Mesothelial cell of epicardium (in vitro differentiated cells): ENCODE data around the gene KRTAP10-3. TPM values are rescaled to one million over a fixed set of nuclear protein-coding genes. Genes with fewer than 3 reads are reported as not detected.

Experiments used
- DNase-seq, 2 experiments: peaks; one replicate each; pipeline ENCODE4 v3.0.0; 2021; ENCODE audit warnings: low spot score in 2 of 2; ENCODE audit not compliant: unreplicated experiment in 2 of 2
- H3K27ac Mint-ChIP-seq: 2 replicates; pipeline ENCODE4 v1.8.0; 2021; ENCODE audit warnings: mixed read lengths
- H3K27me3 Mint-ChIP-seq: 2 replicates; pipeline ENCODE4 v1.8.0; 2021; ENCODE audit warnings: low read depth, mixed read lengths
- H3K36me3 Mint-ChIP-seq: 2 replicates; pipeline ENCODE4 v1.8.0; 2021; ENCODE audit warnings: mixed read lengths
- H3K4me1 Mint-ChIP-seq: 2 replicates; pipeline ENCODE4 v1.8.0; 2021; ENCODE audit warnings: mixed read lengths
- H3K4me3 Mint-ChIP-seq: 2 replicates; pipeline ENCODE4 v1.8.0; 2021; ENCODE audit warnings: mild to moderate bottlenecking, moderate library complexity, mixed read lengths
- H3K9me3 Mint-ChIP-seq: 2 replicates; pipeline ENCODE4 v1.8.0; 2021; ENCODE audit warnings: mixed read lengths
- CTCF ChIP-seq: fragments of 200-600 bp; sonication (generic); IDR thresholded peaks from one replicate; pipeline ENCODE4 v1.5.0; 2021; ENCODE audit warnings: antibody characterized with exemption; ENCODE audit not compliant: unreplicated experiment
- total RNA-seq: library from RNA; stranded (reverse); gene quantifications from 3 replicates; pipeline ENCODE4 v1.2.1, GENCODE V29; 2021

Gene KRTAP10-3
- total RNA-seq, 1 donor from 2014 or later: not detected

GRCh38 chr21:44514746-44515358, 43.7 kb downstream of the KRTAP10-3 start:
- no peak for DNase-seq
- no peak overlapping the region for H3K4me3 Mint-ChIP-seq
- no peaks in the 10 kb centered on the region for H3K27me3 Mint-ChIP-seq
- no peak for TF ChIP-seq CTCF
- no peaks in the 10 kb centered on the region for H3K4me1 Mint-ChIP-seq
- no peak overlapping the region for H3K27ac Mint-ChIP-seq
- no peaks in the 10 kb centered on the region for H3K9me3 Mint-ChIP-seq
- peaks cover 5% of the 10 kb centered on the region for H3K36me3 Mint-ChIP-seq

- Mint-ChIP-seq H3K27me3 (no peaks in the 10 kb centered on the region), H3K4me1 (no peaks in the 10 kb centered on the region)
Measured at GRCh38 chr21:44514218-44514520, 44.4 kb downstream of the KRTAP10-3 start.

GRCh38 chr21:44513389-44514217, 45.0 kb downstream of the KRTAP10-3 start:
- no peak for DNase-seq
- TF ChIP-seq CTCF: no peak
- no peak overlapping the region for H3K4me3 Mint-ChIP-seq
- H3K27me3 Mint-ChIP-seq: no peaks in the 10 kb centered on the region
- no peak overlapping the region for H3K27ac Mint-ChIP-seq
- H3K4me1 Mint-ChIP-seq: no peaks in the 10 kb centered on the region
- H3K36me3 Mint-ChIP-seq: peaks cover 7% of the 10 kb centered on the region
- H3K9me3 Mint-ChIP-seq: no peaks in the 10 kb centered on the region

More at GRCh38 chr21:44514218-44514520, 44.4 kb downstream of the KRTAP10-3 start:
- no peak for TF ChIP-seq CTCF
- Mint-ChIP-seq H3K9me3 (no peaks in the 10 kb centered on the region), H3K4me3 (no peak overlapping the region), H3K27ac (no peak overlapping the region), H3K36me3 (peaks cover 7% of the 10 kb centered on the region)
- DNase-seq: no peak

- peaks cover 5% of the 10 kb centered on the region for H3K36me3 Mint-ChIP-seq
- no peak overlapping the region for H3K27ac Mint-ChIP-seq
- TF ChIP-seq CTCF: no peak
- H3K9me3 Mint-ChIP-seq: no peaks in the 10 kb centered on the region
- DNase-seq: no peak
- no peaks in the 10 kb centered on the region for H3K27me3 Mint-ChIP-seq
- H3K4me3 Mint-ChIP-seq: no peak overlapping the region
- H3K4me1 Mint-ChIP-seq: no peaks in the 10 kb centered on the region
Measured at GRCh38 chr21:44512496-44513388, 45.9 kb downstream of the KRTAP10-3 start.

GRCh38 chr21:44511938-44512275, 46.7 kb downstream of the KRTAP10-3 start:
- no peaks in the 10 kb centered on the region for H3K9me3 Mint-ChIP-seq
- DNase-seq: no peak
- H3K27me3 Mint-ChIP-seq: no peaks in the 10 kb centered on the region
- H3K27ac Mint-ChIP-seq: no peak overlapping the region
- peaks cover 4% of the 10 kb centered on the region for H3K36me3 Mint-ChIP-seq
- TF ChIP-seq CTCF: no peak
- H3K4me3 Mint-ChIP-seq: no peak overlapping the region
- H3K4me1 Mint-ChIP-seq: no peaks in the 10 kb centered on the region
